Activated CD4-positive, alpha-beta memory T cell treated with anti-CD3 and anti-CD28 coated beads for 36 hours (primary cell): ENCODE data around the gene MPST. TPM values are rescaled to one million over a fixed set of nuclear protein-coding genes. Genes with fewer than 3 reads are reported as not detected.
A peak's percentile ranks its signal among the peaks of the same experiment; 100 is the strongest.
"Not testable (repeated sequence)": the region's sequence is repeated elsewhere in the genome, so short reads cannot be mapped to it uniquely, and the experiment has no call there.

Source experiments
- CTCF ChIA-PET: fragments of 350-600 bp; sonication (Branson Sonifier 250); formaldehyde crosslinking; loops from one replicate; lab custom pipeline; 2021; ENCODE audit warnings: antibody characterized with exemption, inconsistent platforms; lab: Charles Lee
- POLR2A ChIA-PET: fragments of 350-600 bp; sonication (Branson Sonifier 250); formaldehyde crosslinking; loops from one replicate; lab custom pipeline; 2021; ENCODE audit warnings: antibody characterized with exemption; lab: Charles Lee
- DNase-seq: peaks from one replicate; pipeline ENCODE4 v3.0.0-alpha.2; 2020
- H3K27ac Mint-ChIP-seq: one replicate; pipeline ENCODE4 v1.8.0; 2021; ENCODE audit warnings: mixed read lengths
- H3K27me3 Mint-ChIP-seq: one replicate; pipeline ENCODE4 v1.8.0; 2021; ENCODE audit warnings: mixed read lengths
- H3K36me3 Mint-ChIP-seq: one replicate; pipeline ENCODE4 v1.8.0; 2021; ENCODE audit warnings: mixed read lengths
- H3K4me1 Mint-ChIP-seq: one replicate; pipeline ENCODE4 v1.8.0; 2021; ENCODE audit warnings: low read depth, mixed read lengths
- H3K4me3 Mint-ChIP-seq: one replicate; pipeline ENCODE4 v1.8.0; 2021; ENCODE audit warnings: mild to moderate bottlenecking, mixed read lengths
- H3K9me3 Mint-ChIP-seq: one replicate; pipeline ENCODE4 v1.8.0; 2021; ENCODE audit warnings: mixed read lengths
- intact Hi-C: fragments of 100-400 bp; cut with micrococcal nuclease; formaldehyde crosslinking; loops from one replicate; pipeline ENCODE4 v1.15.1; 2023
- total RNA-seq, 2 experiments: library from RNA; stranded (reverse); gene quantifications; one replicate each; pipeline ENCODE4 v1.2.3, GENCODE V29; 2021

MPST gene
- total RNA-seq, 2 experiments from 2014 or later = 16.9 to 17.6 TPM

GRCh38 chr22:36986242-36986821, 33.2 kb upstream of the MPST start:
- ChIA-PET CTCF (interaction anchor here (0.6 to 3.5 kb wide), 12 partner anchors 9 to 275 kb away, joined by 3 to 15 read pairs (median 4); partner anchors contain the start of gene RAC2), POLR2A (no interaction called here)
- intact Hi-C loops = loop anchor here (1.0 to 5.0 kb wide), 3 partner anchors 58 to 276 kb away; no protein-coding TSS in a partner anchor
- Mint-ChIP-seq H3K27ac (no peak overlapping the region), H3K4me3 (no peak overlapping the region), H3K9me3 (peaks cover 20% of the 10 kb centered on the region), H3K36me3 (peaks cover 10% of the 10 kb centered on the region), H3K4me1 (peaks cover 14% of the 10 kb centered on the region), H3K27me3 (peaks cover 20% of the 10 kb centered on the region)
- peak; percentile 80 for DNase-seq

GRCh38 chr22:36988075-36988832, 31.3 kb upstream of the MPST start:
- ChIA-PET CTCF (interaction anchor here (0.7 to 3.5 kb wide), 6 partner anchors 11 to 272 kb away, joined by 3 to 15 read pairs (median 4); no protein-coding TSS in a partner anchor), POLR2A (no interaction called here)
- Mint-ChIP-seq H3K36me3 (peaks cover 10% of the 10 kb centered on the region), H3K9me3 (peaks cover 20% of the 10 kb centered on the region), H3K27ac (no peak overlapping the region), H3K27me3 (peaks cover 20% of the 10 kb centered on the region), H3K4me3 (no peak overlapping the region), H3K4me1 (peaks cover 14% of the 10 kb centered on the region)
- peak; percentile 18 for DNase-seq
- intact Hi-C loops = loop anchor here (5.0 kb wide), 1 partner anchor 274 kb away; no protein-coding TSS in a partner anchor

- Mint-ChIP-seq H3K36me3 (peaks cover 10% of the 10 kb centered on the region), H3K27me3 (peaks cover 15% of the 10 kb centered on the region), H3K4me1 (peaks cover 14% of the 10 kb centered on the region), H3K9me3 (peaks cover 20% of the 10 kb centered on the region)
- DNase-seq, POLR2A ChIA-PET, H3K4me3 Mint-ChIP-seq, H3K27ac Mint-ChIP-seq: not testable (repeated sequence)
- CTCF ChIA-PET = interaction anchor here (0.6 to 3.5 kb wide), 3 partner anchors 12 to 207 kb away, joined by 3 to 15 read pairs (median 4); no protein-coding TSS in a partner anchor
- intact Hi-C loops = loop anchor here (5.0 kb wide), 1 partner anchor 273 kb away; no protein-coding TSS in a partner anchor
These were observed 30.5 kb upstream of the MPST start for GRCh38 chr22:36989012-36989411.

GRCh38 chr22:36990457-36990856, 29.1 kb upstream of the MPST start:
- Mint-ChIP-seq H3K4me1 (peaks cover 14% of the 10 kb centered on the region), H3K36me3 (peaks cover 9% of the 10 kb centered on the region), H3K27me3 (peaks cover 19% of the 10 kb centered on the region), H3K27ac (no peak overlapping the region), H3K4me3 (no peak overlapping the region), H3K9me3 (peaks cover 16% of the 10 kb centered on the region)
- DNase-seq = no peak
- intact Hi-C loops = no loop called here
- POLR2A ChIA-PET = no interaction called here
- CTCF ChIA-PET = interaction anchor here (0.5 kb wide), 1 partner anchor 411 kb away, joined by 3 read pairs; no protein-coding TSS in a partner anchor

- CTCF ChIA-PET = no interaction called here
- no peak for DNase-seq
- POLR2A ChIA-PET = no interaction called here
- intact Hi-C loops = no loop called here
- H3K4me3 Mint-ChIP-seq = no peak overlapping the region
- H3K9me3 Mint-ChIP-seq = peaks cover 9% of the 10 kb centered on the region
- H3K36me3 Mint-ChIP-seq = peaks cover 1% of the 10 kb centered on the region
- no peak overlapping the region for H3K27ac Mint-ChIP-seq
- H3K4me1 Mint-ChIP-seq = peaks cover 14% of the 10 kb centered on the region
- peaks cover 19% of the 10 kb centered on the region for H3K27me3 Mint-ChIP-seq
These were observed 28.3 kb upstream of the MPST start for GRCh38 chr22:36991206-36991605.

- Mint-ChIP-seq H3K27me3 (peaks cover 3% of the 10 kb centered on the region), H3K4me3 (no peak overlapping the region), H3K4me1 (no peaks in the 10 kb centered on the region), H3K9me3 (no peaks in the 10 kb centered on the region), H3K36me3 (no peaks in the 10 kb centered on the region), H3K27ac (no peak overlapping the region)
- intact Hi-C loops = no loop called here
- POLR2A ChIA-PET = no interaction called here
- CTCF ChIA-PET = interaction anchor here (1.2 to 3.3 kb wide), 5 partner anchors 11 to 216 kb away, joined by 3 to 11 read pairs (median 6); no protein-coding TSS in a partner anchor
- DNase-seq = no peak
These were observed 21.8 kb upstream of the MPST start for GRCh38 chr22:36997746-36998145.

- H3K36me3 Mint-ChIP-seq = no peaks in the 10 kb centered on the region
- ChIA-PET CTCF (interaction anchor here (1.2 to 3.3 kb wide), 5 partner anchors 12 to 217 kb away, joined by 3 to 11 read pairs (median 6); no protein-coding TSS in a partner anchor), POLR2A (no interaction called here)
- no peak overlapping the region for H3K4me3 Mint-ChIP-seq
- no peaks in the 10 kb centered on the region for H3K9me3 Mint-ChIP-seq
- peak; percentile 41 for DNase-seq
- H3K4me1 Mint-ChIP-seq = no peaks in the 10 kb centered on the region
- intact Hi-C loops = no loop called here
- peaks cover 3% of the 10 kb centered on the region for H3K27me3 Mint-ChIP-seq
- H3K27ac Mint-ChIP-seq = no peak overlapping the region
These were observed 20.8 kb upstream of the MPST start for GRCh38 chr22:36998620-36999351.

GRCh38 chr22:36999463-36999862, 20.1 kb upstream of the MPST start:
- Mint-ChIP-seq H3K4me1 (no peaks in the 10 kb centered on the region), H3K4me3 (no peak overlapping the region), H3K27me3 (peaks cover 3% of the 10 kb centered on the region), H3K27ac (no peak overlapping the region), H3K9me3 (no peaks in the 10 kb centered on the region), H3K36me3 (no peaks in the 10 kb centered on the region)
- ChIA-PET POLR2A (no interaction called here), CTCF (interaction anchor here (1.8 to 3.3 kb wide), 3 partner anchors 13 to 198 kb away, joined by 6 to 11 read pairs (median 7); no protein-coding TSS in a partner anchor)
- intact Hi-C loops = no loop called here
- no peak for DNase-seq

- no peaks in the 10 kb centered on the region for H3K9me3 Mint-ChIP-seq
- ChIA-PET POLR2A (no interaction called here), CTCF (no interaction called here)
- H3K4me3 Mint-ChIP-seq = no peak overlapping the region
- no peaks in the 10 kb centered on the region for H3K36me3 Mint-ChIP-seq
- H3K27me3 Mint-ChIP-seq = no peaks in the 10 kb centered on the region
- no peaks in the 10 kb centered on the region for H3K4me1 Mint-ChIP-seq
- H3K27ac Mint-ChIP-seq = no peak overlapping the region
- intact Hi-C loops = no loop called here
- no peak for DNase-seq
These were observed 18.6 kb upstream of the MPST start for GRCh38 chr22:37000676-37001534.

GRCh38 chr22:37001826-37002225, 17.7 kb upstream of the MPST start:
- intact Hi-C loops = no loop called here
- H3K27me3 Mint-ChIP-seq = peaks cover 5% of the 10 kb centered on the region

GRCh38 chr22:37002633-37003032, 16.9 kb upstream of the MPST start:
- ChIA-PET POLR2A (no interaction called here), CTCF (no interaction called here)
- Mint-ChIP-seq H3K4me3 (no peak overlapping the region), H3K4me1 (no peaks in the 10 kb centered on the region), H3K27ac (no peak overlapping the region), H3K9me3 (no peaks in the 10 kb centered on the region), H3K27me3 (peaks cover 7% of the 10 kb centered on the region), H3K36me3 (no peaks in the 10 kb centered on the region)
- no peak for DNase-seq
- intact Hi-C loops = no loop called here

More at GRCh38 chr22:37001826-37002225, 17.7 kb upstream of the MPST start:
- CTCF ChIA-PET = no interaction called here
- no peaks in the 10 kb centered on the region for H3K36me3 Mint-ChIP-seq
- no peaks in the 10 kb centered on the region for H3K4me1 Mint-ChIP-seq
- POLR2A ChIA-PET = no interaction called here
- no peak for DNase-seq
- no peak overlapping the region for H3K27ac Mint-ChIP-seq
- H3K9me3 Mint-ChIP-seq = no peaks in the 10 kb centered on the region
- H3K4me3 Mint-ChIP-seq = no peak overlapping the region
